IMR-90 (cell line): Measurements from ENCODE around the gene MGME1. TPM values are rescaled to one million over a fixed set of nuclear protein-coding genes. Genes with fewer than 3 reads are reported as not detected.

Experiments used
- ATAC-seq: fragments of 200-7000 bp; cut with Tn5 transposase; 2 replicates; pipeline ENCODE4 v1.9.1; 2020; ENCODE audit warnings: low read depth, mild to moderate bottlenecking, moderate library complexity
- BruUV-seq: library from RNA; stranded (reverse); fragments of 400-500 nt; replicated peaks from 2 replicates; lab custom pipeline; 2021; lab: Mats Ljungman, UMichigan
- CTCF ChIA-PET: fragments of 300-600 bp; formaldehyde crosslinking; extraction: SDS; loops from one replicate; lab custom pipeline; 2021; ENCODE audit warnings: antibody characterized with exemption; lab: Yijun Ruan, JAX
- POLR2A ChIA-PET: fragments of 300-600 bp; sonication (Branson Sonifier 250); formaldehyde crosslinking; loops from one replicate; lab custom pipeline; 2022; ENCODE audit warnings: antibody characterized with exemption; ENCODE audit not compliant: unreplicated experiment; lab: Charles Lee
- DNase-seq: peaks from one replicate; pipeline ENCODE4 v3.0.0; 2013
- H2AFZ ChIP-seq: replicated peaks from 2 replicates; pipeline ENCODE3; 2013; ENCODE audit warnings: low read length, mild to moderate bottlenecking; ENCODE audit not compliant: poor library complexity
- H2AK5ac ChIP-seq: 2 replicates; pipeline ENCODE4 v1.6.1; 2013; ENCODE audit warnings: low read depth, low read length, inconsistent platforms
- H2AK9ac ChIP-seq: replicated peaks from 2 replicates; pipeline ENCODE3; 2013; ENCODE audit warnings: mild to moderate bottlenecking, low read depth, low read length, moderate library complexity; ENCODE audit not compliant: poor library complexity
- H2BK120ac ChIP-seq: 2 replicates; pipeline ENCODE4 v1.6.1; 2013; ENCODE audit warnings: low read depth, low read length, inconsistent platforms
- H2BK15ac ChIP-seq: 3 replicates; pipeline ENCODE4 v1.6.1; 2013; ENCODE audit warnings: low read depth, low read length, inconsistent platforms
- H2BK20ac ChIP-seq: 2 replicates; pipeline ENCODE4 v1.6.1; 2013; ENCODE audit warnings: low read depth, mild to moderate bottlenecking, inconsistent platforms, low read length, moderate library complexity
- H2BK5ac ChIP-seq: 2 replicates; pipeline ENCODE4 v1.6.1; 2013; ENCODE audit warnings: mild to moderate bottlenecking, low read depth, low read length, inconsistent platforms; ENCODE audit not compliant: poor library complexity, severe bottlenecking
- H3K14ac ChIP-seq: replicated peaks from 2 replicates; pipeline ENCODE4 v1.6.1; 2013; ENCODE audit warnings: low read depth, low read length, inconsistent platforms
- H3K18ac ChIP-seq: 2 replicates; pipeline ENCODE4 v1.6.1; 2013; ENCODE audit warnings: low read depth, low read length, control low read depth
- H3K23ac ChIP-seq: 2 replicates; pipeline ENCODE4 v1.6.1; 2013; ENCODE audit warnings: low read depth, low read length, inconsistent platforms
- H3K27ac ChIP-seq: 2 replicates; pipeline ENCODE4 v1.5.1; 2013; ENCODE audit warnings: mild to moderate bottlenecking, control low read depth, low read length; ENCODE audit not compliant: insufficient read depth
- H3K27me3 ChIP-seq: 2 replicates; pipeline ENCODE4 v1.6.1; 2013; ENCODE audit warnings: low read length; ENCODE audit not compliant: control insufficient read depth, insufficient read depth
- H3K36me3 ChIP-seq: 2 replicates; pipeline ENCODE4 v1.6.1; 2013; ENCODE audit warnings: low read length, mixed read lengths; ENCODE audit not compliant: control insufficient read depth, insufficient read depth
- H3K4ac ChIP-seq: 2 replicates; pipeline ENCODE4 v1.6.1; 2013; ENCODE audit warnings: low read depth, low read length, inconsistent platforms
- H3K4me1 ChIP-seq: 2 replicates; pipeline ENCODE4 v1.6.1; 2013; ENCODE audit warnings: low read length, mixed read lengths; ENCODE audit not compliant: control insufficient read depth, insufficient read depth
- H3K4me2 ChIP-seq: 2 replicates; pipeline ENCODE4 v1.6.1; 2013; ENCODE audit warnings: low read depth, mild to moderate bottlenecking, control low read depth, low read length, moderate library complexity
- H3K4me3 ChIP-seq: 2 replicates; pipeline ENCODE4 v1.5.1; 2013; ENCODE audit warnings: low read depth, mild to moderate bottlenecking, control low read depth, low read length, moderate library complexity; ENCODE audit not compliant: insufficient read depth
- H3K56ac ChIP-seq: 2 replicates; pipeline ENCODE4 v1.6.1; 2013; ENCODE audit warnings: low read length, inconsistent platforms; ENCODE audit not compliant: insufficient read depth; ENCODE audit errors: extremely low read depth
- H3K79me1 ChIP-seq, 2 experiments: 2 replicates each; pipeline ENCODE4 v1.6.1; 2013; ENCODE audit warnings: low read length in 2 of 2, inconsistent platforms in 1 of 2, low read depth in 1 of 2
- H3K9ac ChIP-seq: 2 replicates; pipeline ENCODE4 v1.6.1; 2013; ENCODE audit warnings: low read depth, low read length, control low read depth
- H3K9me1 ChIP-seq: 2 replicates; pipeline ENCODE4 v1.6.1; 2013; ENCODE audit warnings: low read length, inconsistent platforms; ENCODE audit not compliant: insufficient read depth
- H3K9me3 ChIP-seq: 2 replicates; pipeline ENCODE4 v1.6.1; 2013; ENCODE audit warnings: low read length; ENCODE audit not compliant: control insufficient read depth, insufficient read depth
- H4K20me1 ChIP-seq: 2 replicates; pipeline ENCODE4 v1.6.1; 2013; ENCODE audit warnings: low read length, inconsistent platforms; ENCODE audit not compliant: insufficient read depth
- H4K5ac ChIP-seq: 2 replicates; pipeline ENCODE4 v1.6.1; 2013; ENCODE audit warnings: mild to moderate bottlenecking, low read depth, low read length, control low read depth
- H4K8ac ChIP-seq, 2 experiments: 2 replicates each; pipeline ENCODE4 v1.6.1; 2013; ENCODE audit warnings: low read depth in 2 of 2, low read length in 2 of 2, control low read depth in 1 of 2, inconsistent platforms in 1 of 2
- H4K91ac ChIP-seq: 2 replicates; pipeline ENCODE4 v1.6.1; 2013; ENCODE audit warnings: low read depth, low read length, inconsistent platforms; ENCODE audit not compliant: insufficient read depth
- BHLHE40 ChIP-seq: fragments of 150-350 bp; IDR thresholded peaks from 2 replicates; pipeline ENCODE4 v1.6.1; 2016; ENCODE audit warnings: mild to moderate bottlenecking, low read depth, low read length
- CEBPB ChIP-seq: IDR thresholded peaks from 2 replicates; pipeline ENCODE4 v1.6.1; 2012; ENCODE audit warnings: low read depth, low read length, improper control_type of control experiment
- CHD1 ChIP-seq: IDR thresholded peaks from 2 replicates; pipeline ENCODE4 v1.6.1; 2012; ENCODE audit warnings: low read depth, low read length, improper control_type of control experiment
- FOS ChIP-seq: fragments of 150-350 bp; IDR thresholded peaks from 2 replicates; pipeline ENCODE4 v1.6.1; 2016; ENCODE audit warnings: low read depth, low read length
- MAFK ChIP-seq: IDR thresholded peaks from 2 replicates; pipeline ENCODE4 v1.6.1; 2012; ENCODE audit warnings: low read depth, low read length, improper control_type of control experiment
- MAZ ChIP-seq: IDR thresholded peaks from 2 replicates; pipeline ENCODE4 v1.6.1; 2012; ENCODE audit warnings: low read depth, mild to moderate bottlenecking, low read length, improper control_type of control experiment, moderate library complexity, borderline replicate concordance
- MXI1 ChIP-seq: IDR thresholded peaks from 2 replicates; pipeline ENCODE4 v1.6.1; 2012; ENCODE audit warnings: low read depth, mild to moderate bottlenecking, low read length, moderate library complexity, borderline replicate concordance
- NFE2L2 ChIP-seq: fragments of 150-350 bp; IDR thresholded peaks from 2 replicates; pipeline ENCODE4 v1.6.1; 2016; ENCODE audit warnings: low read depth, mild to moderate bottlenecking, low read length
- POLR2A ChIP-seq: IDR thresholded peaks from 2 replicates; pipeline ENCODE4 v1.6.1; 2012; ENCODE audit warnings: mild to moderate bottlenecking, low read depth, low read length
- RAD21 ChIP-seq: IDR thresholded peaks from 2 replicates; pipeline ENCODE4 v1.6.1; 2012; ENCODE audit warnings: low read length, improper control_type of control experiment
- RCOR1 ChIP-seq: IDR thresholded peaks from 2 replicates; pipeline ENCODE4 v1.6.1; 2012; ENCODE audit warnings: mild to moderate bottlenecking, low read length, improper control_type of control experiment; ENCODE audit not compliant: insufficient replicate concordance
- SMC3 ChIP-seq: fragments of 150-350 bp; IDR thresholded peaks from 2 replicates; pipeline ENCODE4 v1.6.1; 2016; ENCODE audit warnings: low read depth, mild to moderate bottlenecking, antibody characterized with exemption, low read length, moderate library complexity
- WGBS, 2 experiments: methylation state at CpG; one replicate each; pipeline versions ENCODE4 v1.1.5 to v1.1.7; 2013; ENCODE audit warnings: missing lambda C conversion rate in 2 of 2; ENCODE audit not compliant: insufficient read length in 1 of 2; ENCODE audit errors: extremely low coverage in 2 of 2; 5-methylcytosine and 5-hydroxymethylcytosine counted together
- dilution Hi-C: fragments of 300-500 bp; cut with HindIII; formaldehyde crosslinking; loops from one replicate; pipeline ENCODE4 v1.14.3; 2018; ENCODE audit warnings: low sequenced_read_pairs; ENCODE audit not compliant: unreplicated experiment
- in situ Hi-C: fragments of 300-500 bp; cut with MboI; formaldehyde crosslinking; loops from 3 replicates; pipeline ENCODE4 v1.14.3; 2019; ENCODE audit warnings: low sequenced_read_pairs, inconsistent platforms, mixed read lengths
- intact Hi-C: fragments of 100-400 bp; cut with micrococcal nuclease; formaldehyde crosslinking; loops from 2 replicates; pipeline ENCODE4 v1.10.0; 2022
- polyA plus RNA-seq, 3 experiments: library from polyadenylated mRNA; depleted of rRNA; stranded (reverse); fragments of >200 nt; gene quantifications; 2 replicates each; pipeline ENCODE4 v1.2.3, GENCODE V29; 2012; ENCODE audit warnings: low replicate concordance in 1 of 3
- total RNA-seq: library from RNA; depleted of rRNA; stranded (reverse); fragments of >200 nt; gene quantifications from 2 replicates; pipeline ENCODE4 v1.2.3, GENCODE V29; 2012
- TF ChIP-seq, protein P1 (sequence below): fragments of 150-350 bp; IDR thresholded peaks from 2 replicates; pipeline ENCODE4 v1.6.1; 2017; ENCODE audit warnings: mild to moderate bottlenecking, antibody characterized with exemption, low read length, low read depth
- TF ChIP-seq, protein P2 (sequence below): fragments of 150-350 bp; IDR thresholded peaks from 2 replicates; pipeline ENCODE4 v1.6.1; 2016; ENCODE audit warnings: low read depth, mild to moderate bottlenecking, low read length, moderate library complexity, borderline replicate concordance
- TF ChIP-seq, protein P3 (sequence below): conservative IDR thresholded peaks from 2 replicates; pipeline ENCODE4 v1.5.1; 2012; ENCODE audit warnings: mild to moderate bottlenecking, low read depth, low read length, improper control_type of control experiment

MGME1 gene
- total and polyA plus RNA-seq, 2 of the 4 experiments (the other 2 are of a cell fraction), result 7.2 to 9.3 TPM

DNA sequence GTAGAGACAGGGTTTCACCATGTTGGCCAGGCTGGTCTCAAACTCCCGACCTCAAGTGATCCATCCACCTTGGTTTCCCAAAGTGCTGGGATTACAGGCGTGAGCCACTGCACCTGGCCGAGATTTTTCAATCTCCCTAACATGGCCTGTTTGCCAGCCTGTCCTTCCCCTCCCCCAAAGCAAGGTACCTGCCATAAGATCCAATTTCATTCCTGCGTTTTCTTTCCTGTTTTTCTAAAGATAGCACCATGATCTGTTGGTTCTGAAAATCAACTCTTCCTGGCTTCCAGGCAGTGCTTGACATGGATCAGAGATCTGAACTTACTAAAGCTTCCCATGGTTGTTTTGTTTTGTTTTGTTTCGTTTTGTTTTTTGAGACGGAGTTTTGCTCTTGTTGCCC lies 7.5 kb downstream of the MGME1 start:
- in situ Hi-C loops, result no loop called here

More for the DNA sequence above, 7.5 kb downstream of the MGME1 start:
- POLR2A ChIA-PET, result no interaction called here
- Histone ChIP-seq H2BK120ac (no peak overlapping the region), H4K5ac (no peak overlapping the region), H2BK20ac (no peak overlapping the region), H4K20me1 (no peaks in the 10 kb centered on the region), H3K9me1 (no peaks in the 10 kb centered on the region), H3K4me2 (no peak overlapping the region), H3K4me3 (no peak overlapping the region), H3K27ac (no peak overlapping the region), H3K27me3 (no peaks in the 10 kb centered on the region), H3K56ac (no peak overlapping the region), H3K79me1 (peaks cover 20 to 33% of the 10 kb centered on the region in 2 experiments), H3K18ac (no peak overlapping the region), H3K36me3 (peaks cover 9% of the 10 kb centered on the region), H2AK5ac (no peak overlapping the region), H3K4me1 (peaks cover 5% of the 10 kb centered on the region), H2BK5ac (no peak overlapping the region), H3K14ac (no peak overlapping the region), H3K4ac (no peak overlapping the region), H2AFZ (no peak overlapping the region), H3K9me3 (no peaks in the 10 kb centered on the region), H2AK9ac (no peak overlapping the region), H3K9ac (no peak overlapping the region), H3K23ac (no peak overlapping the region), H4K91ac (no peak overlapping the region), H4K8ac (no peak overlapping the region), H2BK15ac (no peak overlapping the region)
- dilution Hi-C loops (no loop called here), intact Hi-C loops (no loop called here)
- CTCF ChIA-PET, result no interaction called here
- TF ChIP-seq MAFK (no peak), SMC3 (no peak), MXI1 (no peak), CEBPB (no peak), CHD1 (no peak), RAD21 (no peak), BHLHE40 (no peak), FOS (no peak), RCOR1 (no peak), POLR2A (no peak), NFE2L2 (no peak), MAZ (no peak)
- TF ChIP-seq, protein P1, sequence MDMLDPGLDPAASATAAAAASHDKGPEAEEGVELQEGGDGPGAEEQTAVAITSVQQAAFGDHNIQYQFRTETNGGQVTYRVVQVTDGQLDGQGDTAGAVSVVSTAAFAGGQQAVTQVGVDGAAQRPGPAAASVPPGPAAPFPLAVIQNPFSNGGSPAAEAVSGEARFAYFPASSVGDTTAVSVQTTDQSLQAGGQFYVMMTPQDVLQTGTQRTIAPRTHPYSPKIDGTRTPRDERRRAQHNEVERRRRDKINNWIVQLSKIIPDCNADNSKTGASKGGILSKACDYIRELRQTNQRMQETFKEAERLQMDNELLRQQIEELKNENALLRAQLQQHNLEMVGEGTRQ, result no peak
- TF ChIP-seq, protein P2, sequence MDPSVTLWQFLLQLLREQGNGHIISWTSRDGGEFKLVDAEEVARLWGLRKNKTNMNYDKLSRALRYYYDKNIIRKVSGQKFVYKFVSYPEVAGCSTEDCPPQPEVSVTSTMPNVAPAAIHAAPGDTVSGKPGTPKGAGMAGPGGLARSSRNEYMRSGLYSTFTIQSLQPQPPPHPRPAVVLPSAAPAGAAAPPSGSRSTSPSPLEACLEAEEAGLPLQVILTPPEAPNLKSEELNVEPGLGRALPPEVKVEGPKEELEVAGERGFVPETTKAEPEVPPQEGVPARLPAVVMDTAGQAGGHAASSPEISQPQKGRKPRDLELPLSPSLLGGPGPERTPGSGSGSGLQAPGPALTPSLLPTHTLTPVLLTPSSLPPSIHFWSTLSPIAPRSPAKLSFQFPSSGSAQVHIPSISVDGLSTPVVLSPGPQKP, result no peak
- TF ChIP-seq, protein P3, sequence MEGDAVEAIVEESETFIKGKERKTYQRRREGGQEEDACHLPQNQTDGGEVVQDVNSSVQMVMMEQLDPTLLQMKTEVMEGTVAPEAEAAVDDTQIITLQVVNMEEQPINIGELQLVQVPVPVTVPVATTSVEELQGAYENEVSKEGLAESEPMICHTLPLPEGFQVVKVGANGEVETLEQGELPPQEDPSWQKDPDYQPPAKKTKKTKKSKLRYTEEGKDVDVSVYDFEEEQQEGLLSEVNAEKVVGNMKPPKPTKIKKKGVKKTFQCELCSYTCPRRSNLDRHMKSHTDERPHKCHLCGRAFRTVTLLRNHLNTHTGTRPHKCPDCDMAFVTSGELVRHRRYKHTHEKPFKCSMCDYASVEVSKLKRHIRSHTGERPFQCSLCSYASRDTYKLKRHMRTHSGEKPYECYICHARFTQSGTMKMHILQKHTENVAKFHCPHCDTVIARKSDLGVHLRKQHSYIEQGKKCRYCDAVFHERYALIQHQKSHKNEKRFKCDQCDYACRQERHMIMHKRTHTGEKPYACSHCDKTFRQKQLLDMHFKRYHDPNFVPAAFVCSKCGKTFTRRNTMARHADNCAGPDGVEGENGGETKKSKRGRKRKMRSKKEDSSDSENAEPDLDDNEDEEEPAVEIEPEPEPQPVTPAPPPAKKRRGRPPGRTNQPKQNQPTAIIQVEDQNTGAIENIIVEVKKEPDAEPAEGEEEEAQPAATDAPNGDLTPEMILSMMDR, result no peak
- WGBS, 2 experiments, result 100% methylated on average over 2 of the region's 6 CpGs; no CpG with 5 or more reads in 1 of the 2 experiments
- DNase-seq, result no peak
- ATAC-seq, result no peak
- no TSS peak for BruUV-seq
